ENCODE results near the gene NTM.

DNA sequence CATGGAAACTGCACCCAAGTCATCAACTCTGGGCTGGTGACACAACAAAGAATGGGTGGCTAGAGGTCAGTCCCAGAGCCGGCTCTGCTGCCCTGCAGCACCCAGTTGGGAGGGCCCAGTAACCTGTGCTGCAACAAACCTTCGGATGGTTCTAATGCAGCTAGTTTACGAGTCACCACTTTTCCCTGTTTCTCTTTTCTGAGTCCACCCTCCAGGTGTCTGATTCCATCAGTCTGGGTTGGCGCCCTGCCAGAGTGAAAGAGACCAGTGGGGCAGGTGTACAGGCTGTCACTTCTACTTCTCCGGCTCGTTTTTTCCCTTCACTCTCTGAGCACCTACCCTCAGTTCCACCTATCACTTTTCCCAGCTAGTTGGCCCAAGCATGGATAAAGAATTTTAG is 572.9 kb downstream of the NTM start:
- TF ChIP-seq, protein P1, sequence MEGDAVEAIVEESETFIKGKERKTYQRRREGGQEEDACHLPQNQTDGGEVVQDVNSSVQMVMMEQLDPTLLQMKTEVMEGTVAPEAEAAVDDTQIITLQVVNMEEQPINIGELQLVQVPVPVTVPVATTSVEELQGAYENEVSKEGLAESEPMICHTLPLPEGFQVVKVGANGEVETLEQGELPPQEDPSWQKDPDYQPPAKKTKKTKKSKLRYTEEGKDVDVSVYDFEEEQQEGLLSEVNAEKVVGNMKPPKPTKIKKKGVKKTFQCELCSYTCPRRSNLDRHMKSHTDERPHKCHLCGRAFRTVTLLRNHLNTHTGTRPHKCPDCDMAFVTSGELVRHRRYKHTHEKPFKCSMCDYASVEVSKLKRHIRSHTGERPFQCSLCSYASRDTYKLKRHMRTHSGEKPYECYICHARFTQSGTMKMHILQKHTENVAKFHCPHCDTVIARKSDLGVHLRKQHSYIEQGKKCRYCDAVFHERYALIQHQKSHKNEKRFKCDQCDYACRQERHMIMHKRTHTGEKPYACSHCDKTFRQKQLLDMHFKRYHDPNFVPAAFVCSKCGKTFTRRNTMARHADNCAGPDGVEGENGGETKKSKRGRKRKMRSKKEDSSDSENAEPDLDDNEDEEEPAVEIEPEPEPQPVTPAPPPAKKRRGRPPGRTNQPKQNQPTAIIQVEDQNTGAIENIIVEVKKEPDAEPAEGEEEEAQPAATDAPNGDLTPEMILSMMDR (IDR thresholded peaks at IDR 0.05): no peak
- no peak for TF ChIP-seq POLR2AphosphoS5 (IDR thresholded peaks at IDR 0.05)

Measured in breast epithelium (tissue), 3 donors.